OCI-LY7 (cell line): ENCODE measurements around the gene SLC66A2.

Source experiments
- EZH2phosphoT487 ChIP-seq: fragments of 200-600 bp; sonication (generic); IDR thresholded peaks from 2 replicates; pipeline ENCODE4 v1.6.1; 2018; ENCODE audit warnings: low read depth, borderline replicate concordance, mild to moderate bottlenecking, mixed run types, antibody characterized with exemption, low read length, moderate library complexity, mixed read lengths
- TF ChIP-seq, protein P1 (sequence below): fragments of 200-600 bp; sonication (generic); conservative IDR thresholded peaks from 2 replicates; pipeline ENCODE4 v1.5.1; 2014; ENCODE audit warnings: mild to moderate bottlenecking, antibody characterized with exemption, low read length, moderate library complexity, mixed read lengths

GRCh38 chr18:79987566-79987965, 36.1 kb upstream of the SLC66A2 start:
- TF ChIP-seq, protein P1, sequence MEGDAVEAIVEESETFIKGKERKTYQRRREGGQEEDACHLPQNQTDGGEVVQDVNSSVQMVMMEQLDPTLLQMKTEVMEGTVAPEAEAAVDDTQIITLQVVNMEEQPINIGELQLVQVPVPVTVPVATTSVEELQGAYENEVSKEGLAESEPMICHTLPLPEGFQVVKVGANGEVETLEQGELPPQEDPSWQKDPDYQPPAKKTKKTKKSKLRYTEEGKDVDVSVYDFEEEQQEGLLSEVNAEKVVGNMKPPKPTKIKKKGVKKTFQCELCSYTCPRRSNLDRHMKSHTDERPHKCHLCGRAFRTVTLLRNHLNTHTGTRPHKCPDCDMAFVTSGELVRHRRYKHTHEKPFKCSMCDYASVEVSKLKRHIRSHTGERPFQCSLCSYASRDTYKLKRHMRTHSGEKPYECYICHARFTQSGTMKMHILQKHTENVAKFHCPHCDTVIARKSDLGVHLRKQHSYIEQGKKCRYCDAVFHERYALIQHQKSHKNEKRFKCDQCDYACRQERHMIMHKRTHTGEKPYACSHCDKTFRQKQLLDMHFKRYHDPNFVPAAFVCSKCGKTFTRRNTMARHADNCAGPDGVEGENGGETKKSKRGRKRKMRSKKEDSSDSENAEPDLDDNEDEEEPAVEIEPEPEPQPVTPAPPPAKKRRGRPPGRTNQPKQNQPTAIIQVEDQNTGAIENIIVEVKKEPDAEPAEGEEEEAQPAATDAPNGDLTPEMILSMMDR: no peak
- no peak for TF ChIP-seq EZH2phosphoT487
